Fibroblast of skin of right biceps (primary cell): ENCODE measurements around the gene TNIP2.
"Not testable (repeated sequence)": the region's sequence is repeated elsewhere in the genome, so short reads cannot be mapped to it uniquely, and the experiment has no call there.

Experiments used
- DNase-seq: peaks from one replicate; pipeline ENCODE4 v3.0.0-alpha.2; 2013

TNIP2 gene

DNA sequence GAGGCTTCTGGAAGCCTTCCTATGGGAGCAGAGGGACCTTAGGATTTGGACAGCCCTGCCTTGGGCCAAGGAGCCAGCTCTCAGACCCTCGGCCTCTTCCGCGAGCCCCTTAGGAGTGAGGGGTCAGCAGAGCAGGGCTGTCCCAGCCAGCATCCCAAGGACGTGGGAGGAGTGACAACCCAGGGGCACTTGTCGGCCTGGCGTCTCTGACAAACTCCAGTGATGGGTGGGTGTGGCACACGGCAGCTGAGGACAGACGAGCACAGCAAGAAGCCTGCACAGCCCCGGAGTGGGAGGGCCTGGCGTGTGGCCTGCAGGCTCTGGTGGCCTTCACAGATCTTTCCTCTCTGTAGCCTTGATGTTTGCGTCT, 11.6 kb upstream of the TNIP2 start:
- DNase-seq: no peak

DNA sequence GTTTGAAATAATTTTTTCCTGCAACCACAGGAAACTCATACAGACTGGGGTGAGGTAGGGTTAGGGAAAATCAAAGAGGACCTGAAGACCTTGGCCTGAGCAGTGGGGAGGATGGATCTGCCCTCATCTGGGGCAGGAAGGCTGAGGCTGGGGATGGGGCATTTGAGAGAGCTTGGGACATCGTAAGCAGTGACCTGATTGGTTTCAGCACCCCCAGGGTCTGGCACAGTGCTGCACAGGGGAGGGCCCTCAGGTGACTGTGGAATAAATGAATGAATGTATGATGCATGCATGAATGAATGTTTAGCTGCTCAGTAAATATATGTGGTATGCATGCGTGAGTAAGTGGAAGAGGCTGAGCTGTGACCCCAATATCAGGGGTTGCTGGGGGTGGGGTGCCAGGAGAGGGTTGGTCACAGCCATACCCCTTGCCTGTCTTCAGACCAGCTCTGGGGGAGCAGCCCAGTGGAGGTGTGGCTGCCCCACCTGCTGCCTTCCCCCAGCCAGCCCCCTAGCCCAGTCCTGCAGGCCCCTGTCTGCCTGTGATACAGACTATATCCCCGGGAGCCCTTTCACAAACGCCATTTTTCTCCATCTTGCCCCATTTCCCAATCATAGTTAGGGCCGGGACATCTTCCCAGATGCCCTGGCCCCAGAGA, 11.0 kb upstream of the TNIP2 start:
- DNase-seq: no peak

DNA sequence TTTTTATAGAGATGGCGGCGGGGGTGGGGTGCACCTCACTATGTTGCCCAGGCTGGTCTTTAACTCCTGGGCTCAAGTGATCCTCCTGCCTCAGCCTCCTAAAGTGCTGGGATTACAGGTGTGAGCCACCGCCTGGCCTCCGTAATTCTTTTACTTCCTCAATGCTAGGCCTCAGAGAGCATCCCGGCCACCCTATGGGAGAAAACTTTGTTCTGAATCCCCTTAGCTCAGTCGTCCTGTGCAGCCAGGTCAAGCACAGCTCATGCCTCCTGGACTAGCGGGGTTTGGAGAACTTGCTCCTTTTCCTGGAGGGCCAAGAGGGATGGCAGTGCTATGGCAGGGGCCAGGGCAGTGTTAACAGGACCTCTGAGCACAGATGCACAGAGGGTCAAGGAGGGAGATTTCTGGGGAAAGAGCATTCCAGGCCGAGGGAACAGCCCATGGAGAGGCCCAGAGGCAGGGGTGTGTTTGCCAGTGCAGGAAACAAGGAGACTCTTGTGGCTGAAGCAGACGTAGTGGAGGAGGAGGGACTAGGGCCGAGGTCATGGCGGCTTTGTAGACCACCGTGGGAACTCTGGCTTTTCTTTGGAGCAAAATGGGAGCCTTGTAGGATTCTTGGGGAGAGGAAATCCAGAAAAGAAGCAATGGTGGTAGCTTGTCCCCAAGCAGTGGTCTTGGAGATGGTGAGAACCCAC, 9.8 kb upstream of the TNIP2 start:
- DNase-seq: no peak

DNA sequence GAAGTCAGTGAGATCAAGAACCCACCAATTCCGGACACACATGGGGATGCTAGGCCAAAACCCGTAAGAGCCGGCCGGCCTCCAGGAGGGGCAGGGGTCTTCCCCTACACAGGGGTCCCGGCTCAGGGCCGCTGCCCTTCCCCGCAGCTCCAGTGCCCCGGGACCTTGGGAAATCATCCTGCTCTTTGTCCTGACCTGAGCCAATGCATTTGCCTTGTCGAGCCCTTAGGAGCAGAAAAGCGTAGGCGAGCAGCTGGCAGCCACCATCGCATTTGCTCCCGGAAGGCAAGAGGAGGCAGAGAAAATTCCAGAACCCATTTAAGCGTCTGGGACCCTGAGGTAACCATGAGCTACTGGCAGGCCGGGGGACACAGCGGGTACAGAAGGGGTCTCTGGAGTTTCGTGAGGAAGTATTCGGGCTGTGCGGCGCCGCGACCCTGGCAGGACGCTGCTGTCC, 7.4 kb upstream of the TNIP2 start:
- no peak for DNase-seq

DNA sequence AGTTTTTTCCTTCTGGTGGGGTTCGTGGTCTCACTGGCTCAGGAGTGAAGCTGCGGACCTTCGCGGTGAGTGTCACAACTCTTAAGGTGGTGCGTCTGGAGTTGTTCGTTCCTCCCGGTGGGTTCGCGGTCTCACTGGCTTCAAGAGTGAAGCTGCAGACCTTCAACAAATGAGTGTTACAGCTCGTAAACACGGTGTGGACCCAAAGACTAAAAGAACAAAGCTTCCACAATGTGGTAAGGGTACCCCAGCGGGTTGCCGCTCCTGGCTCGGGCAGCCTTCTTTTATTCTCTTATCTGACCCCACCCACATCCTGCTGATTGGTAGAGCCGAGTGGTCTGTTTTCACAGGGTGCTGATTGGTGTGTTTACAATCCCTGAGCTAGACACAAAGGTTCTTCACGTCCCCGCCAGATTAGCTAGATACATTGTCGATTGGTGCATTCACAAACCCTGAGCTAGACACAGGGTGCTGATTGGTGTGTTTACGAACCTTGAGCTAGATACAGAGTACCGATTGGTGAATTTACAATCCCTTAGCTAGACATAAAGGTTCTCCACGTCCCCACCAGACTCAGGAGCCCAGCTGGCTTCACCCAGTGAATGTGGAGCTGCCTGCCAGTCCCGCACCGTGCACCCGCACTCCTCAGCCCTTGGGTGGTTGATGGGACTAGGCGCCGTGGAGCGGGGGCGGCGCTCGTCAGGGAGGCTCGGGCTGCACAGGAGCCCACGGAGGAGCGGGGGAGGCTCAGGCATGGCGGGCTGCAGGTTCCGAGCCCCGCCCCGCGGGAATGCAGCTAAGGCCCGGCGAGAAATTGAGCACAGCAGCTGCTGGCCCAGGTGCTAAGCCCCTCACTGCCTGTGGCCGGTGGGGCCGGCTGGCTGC, 6.6 kb upstream of the TNIP2 start:
- not testable (repeated sequence) for DNase-seq

DNA sequence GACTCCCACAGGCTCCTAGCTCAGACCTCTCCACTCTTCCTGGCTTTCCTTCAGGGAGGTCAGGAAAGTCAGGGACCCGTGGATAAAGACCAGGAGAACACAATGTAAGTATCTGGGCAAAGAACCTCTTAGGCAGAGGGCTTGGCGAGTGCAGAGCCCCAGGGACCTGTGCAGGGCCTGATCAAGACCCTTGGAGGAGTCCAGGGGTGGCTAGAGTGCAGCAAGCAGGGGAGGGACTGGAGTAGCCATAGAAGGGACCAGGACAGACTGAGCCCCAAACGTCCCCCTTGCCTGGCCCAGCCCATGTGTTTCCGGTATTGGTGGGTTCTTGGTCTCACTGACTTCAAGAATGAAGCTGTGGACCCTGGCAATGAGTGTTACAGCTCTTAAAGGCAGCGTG, 5.9 kb upstream of the TNIP2 start:
- DNase-seq: no peak

DNA sequence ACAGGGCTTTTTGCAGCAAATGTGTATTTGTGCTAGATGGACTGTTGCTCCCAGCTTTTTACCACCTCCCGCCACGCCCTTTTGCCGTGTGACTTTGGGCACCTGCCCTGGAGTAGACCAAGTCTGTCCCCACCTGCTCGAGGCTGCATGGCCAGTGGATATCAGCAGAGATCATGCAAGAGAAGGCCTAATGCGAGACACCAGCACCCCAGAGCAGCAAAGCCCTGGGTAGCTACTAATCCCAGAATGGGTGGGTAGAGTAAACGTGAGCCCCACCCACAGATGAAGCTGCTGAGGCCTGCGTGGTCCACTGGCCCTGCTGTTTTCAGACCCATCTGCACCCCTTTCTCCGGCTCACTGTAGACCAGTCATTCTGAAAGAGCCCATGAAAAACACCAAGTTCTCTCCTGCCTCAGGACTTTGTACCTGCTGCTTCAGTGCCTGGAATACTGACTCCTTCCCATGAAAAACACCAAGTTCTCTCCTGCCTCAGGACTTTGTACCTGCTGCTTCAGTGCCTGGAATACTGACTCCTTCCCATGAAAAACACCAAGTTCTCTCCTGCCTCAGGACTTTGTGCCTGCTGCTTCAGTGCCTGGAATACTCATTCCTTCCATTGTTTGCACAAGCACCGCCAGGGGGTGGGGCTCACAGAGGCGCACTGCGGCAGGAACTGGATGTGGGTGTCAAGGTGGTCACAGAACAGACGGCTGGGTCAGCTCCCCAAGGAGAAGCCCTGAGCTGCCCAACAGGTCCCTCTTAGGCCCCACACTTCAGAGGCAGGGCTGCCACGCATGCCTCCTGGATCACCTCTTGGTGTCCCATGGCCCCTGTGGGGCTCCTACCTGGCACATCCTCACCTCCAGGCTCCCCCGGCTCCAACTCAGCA, 5.1 kb upstream of the TNIP2 start:
- DNase-seq: no peak

DNA sequence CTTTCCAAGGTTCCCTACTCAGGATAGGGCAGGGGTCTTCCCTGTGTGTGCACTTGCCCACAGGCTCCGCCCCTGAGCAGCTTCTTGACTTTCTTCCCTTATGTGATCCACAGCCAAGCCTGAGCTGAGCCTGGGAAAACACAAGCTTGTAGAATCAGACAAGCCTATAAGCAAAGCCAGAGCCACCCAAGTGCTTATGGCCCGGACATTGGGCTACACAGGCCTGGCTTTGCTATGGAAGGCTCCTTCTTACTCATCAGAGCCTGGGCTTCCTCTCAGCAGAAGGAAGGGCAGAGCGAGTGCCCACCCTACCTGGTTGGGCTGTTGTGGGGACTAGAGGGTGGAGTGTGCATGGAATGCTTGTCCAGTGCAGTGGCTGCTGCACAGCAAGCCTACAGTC, 1.3 kb upstream of the TNIP2 start:
- DNase-seq: no peak

DNA sequence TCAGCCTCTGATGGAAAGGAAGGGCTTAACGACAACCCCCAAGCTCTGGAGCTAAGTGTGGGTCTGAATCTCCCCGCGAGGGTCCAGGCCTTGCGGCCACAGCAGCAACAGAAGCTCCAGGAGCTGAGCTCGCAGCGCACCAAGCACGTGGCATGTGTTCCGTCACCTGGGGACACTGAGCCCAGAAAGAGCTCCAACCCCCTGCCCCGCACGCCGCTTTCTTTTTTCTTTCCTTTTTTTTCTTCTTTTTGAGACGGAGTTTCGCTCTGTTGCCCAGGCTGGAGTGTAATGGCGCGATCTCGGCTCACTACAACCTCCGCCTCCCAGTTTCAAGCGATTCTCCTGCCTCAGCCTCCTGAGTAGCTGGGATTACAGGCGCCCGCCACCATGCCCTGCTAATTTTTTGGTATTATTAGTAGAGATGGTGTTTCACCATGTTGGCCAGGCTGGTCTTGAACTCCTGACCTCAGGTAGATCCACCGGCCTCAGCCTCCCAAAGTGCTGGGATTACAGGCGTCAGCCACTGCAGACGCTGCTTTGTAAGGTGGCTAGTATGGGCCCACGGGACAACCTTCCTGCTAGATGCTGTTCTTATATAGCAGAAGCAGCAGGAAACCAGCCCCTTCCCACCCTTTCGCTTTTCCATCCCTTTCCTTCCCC, 685 bp upstream of the TNIP2 start:
- no peak for DNase-seq

DNA sequence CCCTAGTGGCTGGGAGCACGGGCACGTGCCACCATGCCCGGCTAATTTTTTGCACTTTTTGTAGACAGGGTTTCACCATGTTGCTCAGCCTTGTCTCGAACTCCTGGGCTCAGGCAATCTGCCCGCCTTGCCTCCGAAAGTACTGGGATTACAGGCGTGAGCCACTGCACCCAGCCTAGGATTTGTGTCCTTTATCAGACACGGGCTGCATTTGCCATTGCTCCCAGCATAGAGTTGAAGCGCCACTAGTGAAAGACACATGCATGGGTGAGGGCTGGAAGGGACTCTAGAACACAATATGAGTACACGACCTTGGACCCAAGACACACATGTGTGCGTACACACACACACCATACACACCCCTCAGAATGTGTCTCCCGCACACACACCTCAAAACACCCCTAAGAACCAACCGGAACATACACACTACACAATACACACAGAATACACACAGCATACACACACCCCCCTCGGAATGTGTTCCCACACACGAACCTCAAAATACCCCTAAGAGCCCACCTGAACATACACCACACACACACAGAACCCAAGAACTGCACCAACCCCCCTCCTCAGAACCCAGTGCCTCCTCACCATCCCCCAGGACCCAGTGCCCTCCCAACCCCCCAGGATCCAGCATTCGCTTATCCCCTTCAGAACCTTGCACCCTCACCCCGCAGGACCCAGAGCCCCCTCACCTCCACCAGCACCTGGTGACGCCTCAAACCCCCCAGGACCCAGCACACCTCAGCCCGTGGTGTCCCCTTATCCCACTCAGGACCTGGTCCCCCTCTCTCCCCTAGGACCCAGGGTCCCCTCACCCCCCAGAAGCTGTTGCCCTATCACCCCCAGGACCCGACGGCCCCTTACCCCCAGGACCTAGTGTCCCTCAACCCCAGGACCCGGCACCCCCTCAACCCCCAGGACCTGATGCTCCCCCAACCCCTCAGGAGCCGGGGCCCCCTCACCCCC, 1.0 kb downstream of the TNIP2 start:
- no peak for DNase-seq

DNA sequence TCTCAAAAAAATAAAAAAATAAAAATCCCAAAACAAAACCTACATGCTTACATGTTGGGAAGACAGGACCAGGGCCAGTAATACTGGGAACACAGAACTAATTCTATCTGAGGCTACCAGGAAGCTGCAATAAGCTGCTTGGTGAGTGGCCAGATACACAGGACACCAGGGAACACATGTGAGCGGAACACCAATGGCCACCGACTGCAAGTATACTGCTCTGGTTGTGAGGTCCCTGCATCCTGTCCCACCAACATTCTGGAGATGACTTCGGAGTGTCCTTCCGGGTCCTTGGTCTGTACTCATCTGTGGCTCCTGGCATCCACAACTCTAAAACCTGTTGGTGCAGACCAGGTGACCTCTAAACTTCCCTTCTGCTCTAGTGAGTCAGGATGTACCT, 2.7 kb downstream of the TNIP2 start:
- DNase-seq: no peak

DNA sequence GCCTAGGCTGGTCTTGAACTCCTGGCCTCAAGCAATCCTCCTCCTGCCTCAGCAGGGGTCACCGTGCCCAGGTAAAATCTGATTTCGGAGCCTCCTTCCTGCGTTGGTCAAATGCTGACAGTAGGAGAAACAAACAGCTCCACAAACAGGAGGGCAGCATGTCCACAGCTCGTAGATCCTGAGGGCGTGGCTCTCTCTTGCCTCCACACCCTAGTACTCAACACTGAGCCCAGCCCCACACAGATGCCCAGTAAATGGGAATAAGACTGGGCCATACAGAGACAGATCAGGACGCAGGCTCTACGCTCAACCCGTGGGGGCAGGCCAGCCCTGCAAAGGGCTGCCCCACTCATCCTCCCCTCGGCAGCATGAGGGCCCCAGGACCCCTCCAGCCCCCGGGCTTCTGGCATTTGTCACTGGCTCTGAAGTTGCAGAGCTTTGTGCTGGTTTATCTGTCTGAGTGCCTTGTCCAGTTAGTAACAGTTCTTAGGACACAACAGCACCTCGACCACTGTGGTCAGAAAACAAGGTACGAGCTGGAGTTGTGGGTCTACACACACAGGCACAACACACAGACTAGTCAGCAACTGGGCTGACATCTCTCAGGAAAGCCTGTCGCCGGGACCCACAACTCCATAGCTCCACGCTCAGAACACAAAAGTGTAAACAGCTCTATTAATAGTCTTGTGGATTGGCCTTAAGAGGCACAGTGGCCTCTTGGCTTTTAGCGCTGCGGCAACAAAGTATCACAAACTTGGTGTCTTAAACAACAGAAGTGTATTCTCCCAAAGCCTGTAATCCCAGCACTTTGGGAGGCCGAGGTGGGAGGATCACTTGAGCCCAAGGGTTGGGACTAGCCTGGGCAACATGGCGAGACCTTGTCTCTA, 5.2 kb downstream of the TNIP2 start:
- no peak for DNase-seq

DNA sequence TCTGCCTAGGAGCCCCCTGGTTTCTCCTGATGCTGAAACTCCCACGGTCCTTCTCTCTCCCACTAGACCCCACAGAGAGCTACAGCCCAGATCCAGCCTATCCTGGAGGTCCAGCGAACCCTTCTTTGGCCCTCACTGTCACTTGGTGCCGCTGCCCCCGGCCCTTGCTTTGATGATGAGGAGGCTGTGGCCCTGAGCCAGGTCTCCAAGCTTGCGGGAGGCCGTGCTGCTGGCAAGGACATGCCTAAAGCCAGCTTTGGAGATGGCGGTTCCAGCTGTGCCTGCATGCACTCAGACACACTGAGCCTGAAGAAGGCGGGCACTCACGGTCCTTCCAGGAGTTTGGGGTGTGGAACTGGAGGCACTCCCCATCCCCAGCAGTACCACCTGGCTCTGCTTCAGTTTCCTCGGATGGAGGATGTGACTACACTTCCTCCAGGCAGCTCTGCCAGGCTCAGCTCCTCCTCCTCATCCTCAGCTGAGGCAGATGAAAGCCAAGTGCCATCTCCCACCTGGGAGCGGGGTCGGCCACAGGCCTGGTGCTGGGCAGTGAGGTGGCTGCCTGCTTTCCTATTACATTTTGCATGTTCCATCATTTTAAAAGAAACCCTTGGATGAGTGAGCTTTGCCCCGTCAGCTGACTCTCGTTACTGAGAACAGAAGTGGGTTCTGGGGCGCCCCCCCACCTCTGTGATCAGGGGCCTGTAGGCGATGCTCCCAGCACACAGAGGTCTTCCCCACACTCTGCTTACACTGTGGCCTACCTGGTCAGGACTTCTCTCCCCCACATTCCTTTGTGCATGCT, 9.0 kb downstream of the TNIP2 start:
- DNase-seq: no peak

DNA sequence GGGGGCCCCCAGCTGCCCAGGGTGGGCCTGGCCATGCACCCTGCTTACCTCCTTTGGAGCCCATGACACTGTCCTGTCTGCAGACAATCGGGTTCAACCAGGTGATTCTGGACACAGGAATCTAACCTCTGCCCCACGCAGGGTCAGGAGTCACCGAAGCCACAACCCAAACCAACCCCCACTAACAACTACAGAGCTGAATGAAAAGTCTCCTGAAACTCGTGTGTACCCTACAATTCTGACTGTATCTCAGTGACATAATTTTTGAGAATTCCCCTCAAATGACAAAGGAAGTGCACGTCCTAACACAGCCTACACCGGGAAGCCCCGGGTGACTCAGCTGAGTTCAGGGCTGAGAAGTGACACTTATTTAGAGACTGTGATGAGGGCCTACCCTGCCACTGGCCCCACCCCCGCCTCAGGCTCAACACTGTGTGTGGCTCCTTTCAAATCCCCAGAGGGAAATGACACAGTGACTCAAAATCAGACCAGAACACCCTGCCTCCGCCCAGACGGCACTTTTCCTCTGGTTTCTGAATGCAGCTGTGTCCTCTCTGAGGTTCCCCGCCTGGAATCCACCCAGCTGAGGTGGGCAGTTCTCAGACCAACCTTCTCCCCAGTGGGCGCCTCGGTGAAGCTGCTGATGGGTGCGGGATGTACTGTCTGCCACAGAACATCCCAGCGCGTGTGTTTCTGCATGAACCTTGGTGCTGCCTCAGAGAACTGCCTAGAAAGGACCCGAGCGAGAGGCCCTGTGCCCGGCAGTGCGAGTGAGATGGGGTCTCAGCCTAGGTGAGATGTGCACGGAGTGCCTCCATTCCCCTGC, 9.9 kb downstream of the TNIP2 start:
- DNase-seq: peak; percentile 72

DNA sequence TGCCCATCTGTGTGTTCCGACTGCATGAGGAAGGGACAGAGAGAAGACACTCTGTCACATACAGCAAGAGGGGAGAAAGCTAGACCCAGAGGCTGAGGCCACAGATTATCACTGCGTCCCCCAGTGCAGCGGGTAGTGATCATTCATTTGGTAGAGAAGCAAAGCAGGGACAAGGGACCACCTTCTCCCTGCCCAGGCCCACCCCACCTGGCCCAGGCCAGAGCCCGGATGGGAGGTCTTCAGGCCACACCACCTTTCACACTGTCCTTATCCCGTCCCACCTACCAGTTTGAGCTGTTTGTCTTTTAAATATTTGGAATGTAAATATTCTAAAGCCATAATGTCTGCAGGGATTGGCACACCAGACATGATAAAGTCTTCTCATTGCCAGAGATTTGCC, 10.6 kb downstream of the TNIP2 start:
- DNase-seq: no peak

DNA sequence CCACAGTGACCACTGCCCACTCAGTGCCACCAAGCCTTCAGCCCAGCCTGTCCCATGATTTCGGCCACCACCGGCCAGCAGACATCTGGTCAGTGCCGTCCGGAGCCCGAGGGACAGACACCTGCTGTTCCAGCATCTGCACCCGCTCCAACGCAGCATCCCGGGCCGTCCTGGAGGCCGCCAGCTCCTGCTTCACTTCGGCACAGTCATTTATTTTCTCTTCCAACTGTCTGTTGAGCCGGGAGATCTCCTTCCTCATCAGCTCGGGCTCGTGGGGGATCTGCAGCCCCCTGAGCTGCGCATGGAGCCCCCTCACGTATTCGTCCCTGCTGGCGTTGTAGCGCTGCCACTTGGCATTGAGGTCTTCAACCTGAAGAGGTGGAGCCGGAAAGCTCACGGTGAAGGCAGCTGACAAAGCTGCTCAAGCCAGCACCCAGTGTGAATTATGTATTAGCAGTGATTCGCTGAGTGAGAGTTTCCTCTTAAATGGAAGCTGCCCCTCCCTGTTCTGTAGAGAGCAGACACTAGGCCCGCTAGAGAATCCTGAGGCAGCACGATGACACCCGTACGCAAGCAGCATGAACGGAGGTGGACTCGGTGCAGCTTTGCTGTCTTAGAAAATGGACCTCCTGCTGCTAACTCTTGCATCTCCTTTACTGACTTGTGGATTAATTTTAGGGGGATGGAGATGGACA, 11.4 kb downstream of the TNIP2 start:
- DNase-seq: no peak
